Lower leg skin (tissue), 4 donors: ENCODE data around the gene PHOSPHO2. TPM values are rescaled to one million over a fixed set of nuclear protein-coding genes. Genes with fewer than 3 reads are reported as not detected.

Experiments used
- DNase-seq, 2 donors: peaks; one replicate each; pipeline ENCODE4 v3.0.0-alpha.2; 2019; ENCODE audit warnings: low spot score in 2 of 2
- H3K4me3 ChIP-seq: fragments of 200-600 bp; sonication (generic); 2 replicates; pipeline ENCODE4 v1.5.1; 2017; ENCODE audit warnings: mild to moderate bottlenecking, low read depth; ENCODE audit not compliant: poor library complexity, severe bottlenecking
- CTCF ChIP-seq, 3 donors: fragments of 450-650 bp; IDR thresholded peaks; one replicate each; pipeline ENCODE4 v1.5.1; 2016; ENCODE audit warnings: antibody characterized with exemption in 3 of 3, mild to moderate bottlenecking in 3 of 3, moderate library complexity in 2 of 3
- POLR2A ChIP-seq, 2 donors: fragments of 450-650 bp; IDR thresholded peaks; one replicate each; pipeline ENCODE4 v1.6.1; 2016 to 2017; ENCODE audit warnings: antibody characterized with exemption in 2 of 2, mild to moderate bottlenecking in 1 of 2, moderate library complexity in 1 of 2
- WGBS, 2 donors: methylation state at CpG; one replicate each; pipeline ENCODE4 v1.1.5; 2018; 5-methylcytosine and 5-hydroxymethylcytosine counted together
- intact Hi-C: fragments of 100-400 bp; cut with DNase I; formaldehyde crosslinking; loops from one replicate; pipeline ENCODE4 v1.15.0; 2023; ENCODE audit warnings: low total_unique reads
- total RNA-seq, 4 donors: library from RNA; depleted of rRNA; stranded (reverse); fragments of >200 nt; gene quantifications; one replicate each; pipeline ENCODE4 v1.1.0, GENCODE V29; 2016

Gene PHOSPHO2
- total RNA-seq, 4 donors from 2014 or later = 2.7 to 7.6 (median 4.4) TPM

- DNase-seq = no peak
- WGBS, 2 donors = 79 to 97% methylated on average over 2 of the region's 2 CpGs
- intact Hi-C loops = no loop called here
- TF ChIP-seq CTCF (IDR thresholded peaks at IDR 0.05) = no peak
- no peak for TF ChIP-seq POLR2A (IDR thresholded peaks at IDR 0.05)
- H3K4me3 ChIP-seq = no peak overlapping the region
Observed at GRCh38 chr2:169718930-169719504, 24.7 kb downstream of the PHOSPHO2 start.

GRCh38 chr2:169721016-169721415 lies 26.7 kb downstream of the PHOSPHO2 start:
- 70 to 74% methylated on average over 3 of the region's 3 CpGs for WGBS, 2 donors

GRCh38 chr2:169727065-169727464 lies 32.8 kb downstream of the PHOSPHO2 start:
- H3K4me3 ChIP-seq = no peak overlapping the region
- TF ChIP-seq CTCF (IDR thresholded peaks at IDR 0.05) = no peak
- intact Hi-C loops = no loop called here
- 82 to 89% methylated on average over 5 of the region's 5 CpGs for WGBS, 2 donors
- DNase-seq = no peak

More at GRCh38 chr2:169721016-169721415, 26.7 kb downstream of the PHOSPHO2 start:
- no peak for TF ChIP-seq CTCF (IDR thresholded peaks at IDR 0.05)
- TF ChIP-seq POLR2A (IDR thresholded peaks at IDR 0.05) = no peak
- intact Hi-C loops = no loop called here
- DNase-seq = no peak
- no peak overlapping the region for H3K4me3 ChIP-seq

GRCh38 chr2:169729274-169729605 lies 35.0 kb downstream of the PHOSPHO2 start:
- 94 to 100% methylated on average over 1 of the region's 1 CpG for WGBS, 2 donors
- intact Hi-C loops = no loop called here
- no peak for DNase-seq
- H3K4me3 ChIP-seq = no peak overlapping the region
- no peak for TF ChIP-seq POLR2A (IDR thresholded peaks at IDR 0.05)
- no peak for TF ChIP-seq CTCF (IDR thresholded peaks at IDR 0.05)

DNA sequence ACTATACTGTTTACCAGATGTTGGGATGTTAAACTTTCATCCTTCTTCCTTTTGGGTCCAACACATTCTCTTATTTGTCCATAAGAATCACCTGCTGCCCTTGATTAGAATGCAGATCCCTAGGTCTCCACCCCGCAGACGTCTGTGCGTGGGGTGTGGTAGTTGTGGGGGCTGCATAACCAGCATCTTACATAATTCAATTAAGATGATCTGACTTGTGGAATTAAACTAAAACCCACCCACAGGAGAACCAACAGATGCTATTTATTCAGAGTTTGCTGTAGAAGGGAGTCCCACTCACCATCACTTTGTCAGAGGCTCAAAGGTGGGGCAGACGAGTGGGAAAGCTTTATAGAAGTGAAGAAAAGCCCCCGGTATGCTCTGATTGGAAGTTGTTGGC lies 37.8 kb downstream of the PHOSPHO2 start:
- no peak for TF ChIP-seq POLR2A (IDR thresholded peaks at IDR 0.05)
- no peak for TF ChIP-seq CTCF (IDR thresholded peaks at IDR 0.05)
- 57 to 70% methylated on average over 5 of the region's 5 CpGs for WGBS, 2 donors
- intact Hi-C loops = no loop called here
- no peak overlapping the region for H3K4me3 ChIP-seq
- no peak for DNase-seq
